SK-N-SH (cell line): ENCODE data around the gene AJUBA. TPM values are rescaled to one million over a fixed set of nuclear protein-coding genes. Genes with fewer than 3 reads are reported as not detected.

Experiments used
- CTCF ChIA-PET: fragments of 300-600, 350-600 bp; formaldehyde crosslinking; extraction: SDS; loops from one replicate; lab custom pipeline; 2021; lab: Yijun Ruan, JAX
- POLR2A ChIA-PET: fragments of 350-600 bp; sonication (Branson Sonifier 250); formaldehyde crosslinking; extraction: SDS; loops from one replicate; lab custom pipeline; 2020; ENCODE audit warnings: antibody characterized with exemption, inconsistent platforms; lab: Yijun Ruan, JAX
- DNase-seq: peaks from one replicate; pipeline ENCODE4 v3.0.0; 2012
- H2AFZ ChIP-seq: fragments of 200-600 bp; sonication (generic); 2 replicates; pipeline ENCODE4 v1.8.1; 2016; ENCODE audit warnings: antibody characterized with exemption, mild to moderate bottlenecking, low read depth
- H3F3A ChIP-seq: fragments of 200-600 bp; sonication (generic); replicated peaks from 2 replicates; pipeline ENCODE3; 2016; ENCODE audit warnings: antibody characterized with exemption, mild to moderate bottlenecking; ENCODE audit not compliant: insufficient read depth
- H3K27ac ChIP-seq, 2 experiments: fragments of 200-500 bp in 1 of 2; fragments of 200-600 bp in 1 of 2; sonication (Bioruptor generic) in 1 of 2; sonication (generic), shearing (Covaris generic) in 1 of 2; 2 replicates each; pipeline versions ENCODE4 v1.5.1 to v1.6.1; 2014 to 2016; ENCODE audit warnings: low read depth in 2 of 2, inconsistent platforms in 1 of 2, low read length in 1 of 2, mild to moderate bottlenecking in 1 of 2, mixed read lengths in 1 of 2
- H3K27me3 ChIP-seq: fragments of 200-600 bp; sonication (generic), shearing (Covaris generic); 2 replicates; pipeline ENCODE4 v1.6.1; 2016; ENCODE audit warnings: mixed run types; ENCODE audit not compliant: insufficient read depth
- H3K36me3 ChIP-seq, 2 experiments: fragments of 200-500 bp in 1 of 2; fragments of 200-600 bp in 1 of 2; sonication (Bioruptor generic) in 1 of 2; sonication (generic) in 1 of 2; replicated peaks in 1 of 2; 2 replicates each; pipeline versions ENCODE3 to v1.5.1; 2014 to 2016; ENCODE audit warnings: low read length in 1 of 2, mild to moderate bottlenecking in 1 of 2; ENCODE audit not compliant: insufficient read depth in 2 of 2, control insufficient read depth in 1 of 2
- H3K4me1 ChIP-seq, 2 experiments: fragments of 200-500 bp in 1 of 2; fragments of 200-600 bp in 1 of 2; sonication (Bioruptor generic) in 1 of 2; sonication (generic), shearing (Covaris generic) in 1 of 2; 2 replicates each; pipeline versions ENCODE4 v1.5.1 to v1.6.1; 2014 to 2016; ENCODE audit warnings: low read depth in 1 of 2, low read length in 1 of 2, mixed run types in 1 of 2; ENCODE audit not compliant: insufficient read depth in 2 of 2, control insufficient read depth in 1 of 2
- H3K4me2 ChIP-seq: fragments of 200-600 bp; sonication (generic), shearing (Covaris generic); 2 replicates; pipeline ENCODE4 v1.6.1; 2017; ENCODE audit warnings: mixed run types
- H3K4me3 ChIP-seq, 2 experiments: fragments of 200-500 bp in 1 of 2; fragments of 200-600 bp in 1 of 2; sonication (Bioruptor generic) in 1 of 2; sonication (generic), shearing (Covaris generic) in 1 of 2; 2 replicates each; pipeline versions ENCODE4 v1.5.1 to v1.8.1; 2014 to 2016; ENCODE audit warnings: low read depth in 2 of 2, inconsistent platforms in 1 of 2, low read length in 1 of 2, mild to moderate bottlenecking in 1 of 2, mixed read lengths in 1 of 2, moderate library complexity in 1 of 2
- H3K79me2 ChIP-seq: fragments of 200-600 bp; sonication (generic); 2 replicates; pipeline ENCODE4 v1.8.1; 2017; ENCODE audit warnings: mild to moderate bottlenecking; ENCODE audit not compliant: insufficient read depth
- H3K9ac ChIP-seq: fragments of 200-600 bp; sonication (generic); 2 replicates; pipeline ENCODE4 v1.6.1; 2017; ENCODE audit warnings: mixed run types
- H3K9me2 ChIP-seq: fragments of 200-600 bp; sonication (generic); 2 replicates; pipeline ENCODE4 v1.6.1; 2017; ENCODE audit warnings: mixed run types
- H3K9me3 ChIP-seq: fragments of 200-600 bp; sonication (generic); 2 replicates; pipeline ENCODE4 v1.6.1; 2017; ENCODE audit warnings: mixed run types, mild to moderate bottlenecking, moderate library complexity
- H4K20me1 ChIP-seq: fragments of 200-600 bp; sonication (generic); 2 replicates; pipeline ENCODE4 v1.6.1; 2017; ENCODE audit warnings: mild to moderate bottlenecking, mixed run types; ENCODE audit not compliant: insufficient read depth
- CTCF ChIP-seq: fragments of 200-600 bp; sonication (generic); IDR thresholded peaks from 2 replicates; pipeline ENCODE4 v1.6.1; 2017; ENCODE audit warnings: antibody characterized with exemption, mild to moderate bottlenecking, moderate library complexity
- EZH2phosphoT487 ChIP-seq: fragments of 200-600 bp; sonication (generic); IDR thresholded peaks from 2 replicates; pipeline ENCODE4 v1.6.1; 2017; ENCODE audit warnings: low read depth, mixed run types, mild to moderate bottlenecking, antibody characterized with exemption, moderate library complexity, borderline replicate concordance
- FOSL2 ChIP-seq: IDR thresholded peaks from 2 replicates; pipeline ENCODE4 v1.4.0; 2012; ENCODE audit warnings: low read depth, mild to moderate bottlenecking, moderate library complexity, borderline replicate concordance
- FOXJ3 ChIP-seq: sonication (generic); formaldehyde crosslinking; IDR thresholded peaks from 2 replicates; pipeline ENCODE4 v1.5.1; 2020; ENCODE audit warnings: mild to moderate bottlenecking, missing genetic modification reagents
- FOXM1 ChIP-seq: IDR thresholded peaks from 2 replicates; pipeline ENCODE4 v1.4.0; 2012; ENCODE audit warnings: low read depth, mild to moderate bottlenecking
- IRF3 ChIP-seq: fragments of 150-350 bp; IDR thresholded peaks from 2 replicates; pipeline ENCODE4 v1.6.1; 2016; ENCODE audit warnings: mild to moderate bottlenecking, low read depth, low read length
- NRF1 ChIP-seq: IDR thresholded peaks from 2 replicates; pipeline ENCODE4 v1.6.1; 2012; ENCODE audit warnings: low read depth, mild to moderate bottlenecking, low read length
- RAD21 ChIP-seq: IDR thresholded peaks from 2 replicates; pipeline ENCODE4 v1.6.1; 2012; ENCODE audit warnings: mild to moderate bottlenecking, low read length
- RCOR1 ChIP-seq: fragments of 150-350 bp; IDR thresholded peaks from 2 replicates; pipeline ENCODE4 v1.6.1; 2017; ENCODE audit warnings: antibody characterized with exemption, low read length
- REST ChIP-seq: IDR thresholded peaks from 2 replicates; pipeline ENCODE4 v1.6.1; 2012; ENCODE audit warnings: mild to moderate bottlenecking, low read depth, low read length, moderate library complexity
- RFX5 ChIP-seq: IDR thresholded peaks from 2 replicates; pipeline ENCODE4 v1.6.1; 2012; ENCODE audit warnings: mild to moderate bottlenecking, improper control_type of control experiment, low read length
- SIN3A ChIP-seq: IDR thresholded peaks from 2 replicates; pipeline ENCODE4 v1.6.1; 2012; ENCODE audit warnings: low read depth, mild to moderate bottlenecking, low read length, moderate library complexity, borderline replicate concordance
- SMC3 ChIP-seq: IDR thresholded peaks from 2 replicates; pipeline ENCODE4 v1.6.1; 2012; ENCODE audit warnings: low read depth, low read length, improper control_type of control experiment
- TCF12 ChIP-seq: IDR thresholded peaks from 2 replicates; pipeline ENCODE4 v1.4.0; 2012
- TEAD4 ChIP-seq: IDR thresholded peaks from 2 replicates; pipeline ENCODE4 v1.4.0; 2012; ENCODE audit warnings: mild to moderate bottlenecking, borderline replicate concordance; ENCODE audit not compliant: insufficient read depth
- USF1 ChIP-seq: IDR thresholded peaks from 2 replicates; pipeline ENCODE4 v1.4.0; 2012; ENCODE audit warnings: low read depth, borderline replicate concordance
- USF2 ChIP-seq: fragments of 150-350 bp; IDR thresholded peaks from 2 replicates; pipeline ENCODE4 v1.6.1; 2017; ENCODE audit warnings: antibody characterized with exemption, low read length, low read depth, borderline replicate concordance
- WGBS: methylation state at CpG from one replicate; pipeline ENCODE4 v1.1.6; 2017; ENCODE audit warnings: low lambda C conversion rate; 5-methylcytosine and 5-hydroxymethylcytosine counted together
- polyA plus RNA-seq, 3 experiments: library from polyadenylated mRNA; depleted of rRNA; stranded (reverse); fragments of >200 nt; gene quantifications; 2 replicates each; pipeline ENCODE4 v1.2.3, GENCODE V29; 2012

AJUBA gene
- polyA plus RNA-seq, 1 of the 3 experiments (the other 2 are of a cell fraction), result 24.4 TPM

GRCh38 chr14:23021889-23022442 is 39.6 kb upstream of the AJUBA start:
- POLR2A ChIA-PET, result interaction anchor here (0.5 to 2.1 kb wide), 2 partner anchors 9 kb away, joined by 3 to 6 read pairs; no protein-coding TSS in a partner anchor
- Histone ChIP-seq H3K27ac (no peak overlapping the region), H3K36me3 (peaks cover 8 to 10% of the 10 kb centered on the region in 2 experiments), H3K4me1 (peaks cover 4 to 6% of the 10 kb centered on the region in 2 experiments; a peak in 2 of 4 replicates), H3K4me3 (no peak overlapping the region), H3K9me3 (no peaks in the 10 kb centered on the region), H3F3A (peaks cover 10% of the 10 kb centered on the region), H4K20me1 (no peaks in the 10 kb centered on the region), H2AFZ (no peak overlapping the region), H3K9me2 (no peaks in the 10 kb centered on the region), H3K4me2 (no peak overlapping the region), H3K9ac (no peak overlapping the region), H3K27me3 (no peaks in the 10 kb centered on the region), H3K79me2 (no peaks in the 10 kb centered on the region; the same call in 1 of the 2 replicates)
- WGBS, result 88% methylated on average over 7 of the region's 7 CpGs
- no peak for DNase-seq
- TF ChIP-seq EZH2phosphoT487 (no peak), FOXJ3 (CRISPR knock-in tag) (no peak), IRF3 (no peak), NRF1 (no peak), FOXM1 (no peak)
- CTCF ChIA-PET, result interaction anchor here (0.7 to 1.6 kb wide), 8 partner anchors 11 to 49 kb away, joined by 3 to 10 read pairs (median 3); partner anchors contain the start of gene PSMB5

- Histone ChIP-seq H3K79me2 (no peaks in the 10 kb centered on the region), H3K9me3 (no peaks in the 10 kb centered on the region), H3K4me2 (no peak overlapping the region), H3K4me3 (no peak overlapping the region), H3F3A (peaks cover 10% of the 10 kb centered on the region), H4K20me1 (no peaks in the 10 kb centered on the region), H3K27ac (no peak overlapping the region), H3K4me1 (peaks cover 4 to 6% of the 10 kb centered on the region in 2 experiments; a peak in 2 of 4 replicates), H3K9ac (no peak overlapping the region), H3K27me3 (no peaks in the 10 kb centered on the region), H3K9me2 (no peaks in the 10 kb centered on the region), H3K36me3 (peaks cover 6 to 10% of the 10 kb centered on the region in 2 experiments), H2AFZ (no peak overlapping the region)
- DNase-seq, result no peak
- WGBS, result 85% methylated on average over 9 of the region's 9 CpGs
- no peak for TF ChIP-seq TCF12
- TF ChIP-seq USF1, result no peak
- TF ChIP-seq REST, result no peak
- no peak for TF ChIP-seq TEAD4
- TF ChIP-seq RFX5, result no peak
- no peak for TF ChIP-seq RAD21
- TF ChIP-seq SIN3A, result no peak
- TF ChIP-seq FOSL2, result no peak
- no peak for TF ChIP-seq RCOR1
- no peak for TF ChIP-seq CTCF
- no peak for TF ChIP-seq SMC3
- TF ChIP-seq USF2, result no peak
- POLR2A ChIA-PET, result interaction anchor here (0.7 to 2.1 kb wide), 2 partner anchors 9 to 480 kb away, joined by 3 to 6 read pairs; no protein-coding TSS in a partner anchor
- CTCF ChIA-PET, result interaction anchor here (0.7 to 1.6 kb wide), 6 partner anchors 13 to 47 kb away, joined by 3 to 10 read pairs (median 4); partner anchors contain the start of gene PSMB5
These were observed 39.1 kb upstream of the AJUBA start for GRCh38 chr14:23021434-23021833.
